Pulmonary artery endothelial cell (primary cell): ENCODE measurements around the gene HSPB8. TPM values are rescaled to one million over a fixed set of nuclear protein-coding genes. Genes with fewer than 3 reads are reported as not detected.

Source experiments
- total RNA-seq: library from RNA; depleted of rRNA; stranded (reverse); fragments of >200 nt; gene quantifications from 2 replicates; pipeline ENCODE4 v1.2.3, GENCODE V29; 2014

The HSPB8 gene
- total RNA-seq, 1 donor from 2014 or later, result 2.9 TPM

Other genes starting within 250 kb of the HSPB8 start
- gene SRRM4, start 197.4 kb upstream of the HSPB8 start, total RNA-seq, result not detected in 2 replicates
- not detected in 2 replicates for gene CCDC60, start 155.8 kb downstream of the HSPB8 start, total RNA-seq